Tibial nerve (tissue), 4 donors: Measurements from ENCODE around the gene CDK16.

Experiments
- CTCF ChIP-seq, 5 experiments: fragments of 200-600 bp in 3 of 5; fragments of 450-650 bp in 2 of 5; sonication (generic) in 3 of 5; IDR thresholded peaks; one replicate each; pipeline ENCODE4 v1.5.1; 2016 to 2019; ENCODE audit warnings: antibody characterized with exemption in 5 of 5, mild to moderate bottlenecking in 3 of 5, moderate library complexity in 2 of 5
- EP300 ChIP-seq, 2 donors: sonication (generic); formaldehyde crosslinking; IDR thresholded peaks; one replicate each; pipeline ENCODE4 v1.6.1; 2017; ENCODE audit warnings: antibody characterized with exemption in 2 of 2, mild to moderate bottlenecking in 1 of 2
- POLR2A ChIP-seq, 2 donors: fragments of 450-650 bp; IDR thresholded peaks; one replicate each; pipeline ENCODE4 v1.6.1; 2017; ENCODE audit warnings: antibody characterized with exemption in 2 of 2, mild to moderate bottlenecking in 2 of 2, moderate library complexity in 2 of 2

GRCh38 chrX:47204970-47205369, 13.5 kb upstream of the CDK16 start:
- TF ChIP-seq CTCF (IDR thresholded peaks at IDR 0.05), result no peak
- TF ChIP-seq POLR2A (IDR thresholded peaks at IDR 0.05), result no peak
- TF ChIP-seq EP300 (IDR thresholded peaks at IDR 0.05), result no peak
